ENCODE measurements around the gene CAMK1G.

Gene CAMK1G

GRCh38 chr1:209603877-209604276 lies 20.4 kb downstream of the CAMK1G start:
- Histone ChIP-seq H2AFZ (ENCODE audit: low read depth, low read length, severe bottlenecking) (no peak overlapping the region), H4K20me1 (ENCODE audit: low read depth, low read length) (no peaks in the 10 kb centered on the region), H3K4me3 (ENCODE audit: insufficient read depth, low read length, poor library complexity, severe bottlenecking) (no peak overlapping the region), H3K27ac (ENCODE audit: low read depth, low read length) (no peak overlapping the region), H3K36me3 (ENCODE audit: low read length) (no peaks in the 10 kb centered on the region), H3K9me2 (replicated peaks; ENCODE audit: insufficient read depth, low read length) (no peaks in the 10 kb centered on the region), H3K4me2 (ENCODE audit: low read depth, low read length, poor library complexity, severe bottlenecking) (no peak overlapping the region), H3K27me3 (ENCODE audit: low read length) (no peaks in the 10 kb centered on the region), H3K79me2 (ENCODE audit: insufficient read depth, low read length) (no peaks in the 10 kb centered on the region), H3F3A (ENCODE audit: insufficient read depth) (no peaks in the 10 kb centered on the region), H3K9me3 (ENCODE audit: insufficient read depth, low read length) (no peaks in the 10 kb centered on the region), H3K9ac (ENCODE audit: low read length) (no peak overlapping the region)
- TF ChIP-seq CTCF (IDR thresholded peaks at IDR 0.05; ENCODE audit: insufficient read depth, low read length, poor library complexity, severe bottlenecking) (no peak), EZH2phosphoT487 (conservative IDR thresholded peaks at IDR 0.05; ENCODE audit: low read length) (no peak)

GRCh38 chr1:209607102-209607794 lies 23.7 kb downstream of the CAMK1G start:
- no peak overlapping the region for H3K9ac ChIP-seq (ENCODE audit: low read length)
- H3K36me3 ChIP-seq (ENCODE audit: low read length): no peaks in the 10 kb centered on the region
- H3K4me2 ChIP-seq (ENCODE audit: low read depth, low read length, poor library complexity, severe bottlenecking): no peak overlapping the region
- H3K9me3 ChIP-seq (ENCODE audit: insufficient read depth, low read length): no peaks in the 10 kb centered on the region
- TF ChIP-seq CTCF (IDR thresholded peaks at IDR 0.05; ENCODE audit: insufficient read depth, low read length, poor library complexity, severe bottlenecking) (no peak), EZH2phosphoT487 (conservative IDR thresholded peaks at IDR 0.05; ENCODE audit: low read length) (no peak)
- no peaks in the 10 kb centered on the region for H4K20me1 ChIP-seq (ENCODE audit: low read depth, low read length)
- H3K4me3 ChIP-seq (ENCODE audit: insufficient read depth, low read length, poor library complexity, severe bottlenecking): no peak overlapping the region
- no peak overlapping the region for H3K27ac ChIP-seq (ENCODE audit: low read depth, low read length)
- no peak overlapping the region for H2AFZ ChIP-seq (ENCODE audit: low read depth, low read length, severe bottlenecking)
- H3K27me3 ChIP-seq (ENCODE audit: low read length): no peaks in the 10 kb centered on the region
- H3F3A ChIP-seq (ENCODE audit: insufficient read depth): no peaks in the 10 kb centered on the region
- no peaks in the 10 kb centered on the region for H3K9me2 ChIP-seq (replicated peaks; ENCODE audit: insufficient read depth, low read length)
- no peaks in the 10 kb centered on the region for H3K79me2 ChIP-seq (ENCODE audit: insufficient read depth, low read length)

- H3K36me3 ChIP-seq (ENCODE audit: low read length): no peaks in the 10 kb centered on the region
- H3K27me3 ChIP-seq (ENCODE audit: low read length): no peaks in the 10 kb centered on the region
- TF ChIP-seq EZH2phosphoT487 (conservative IDR thresholded peaks at IDR 0.05; ENCODE audit: low read length): no peak
- TF ChIP-seq CTCF (IDR thresholded peaks at IDR 0.05; ENCODE audit: insufficient read depth, low read length, poor library complexity, severe bottlenecking): no peak
- no peaks in the 10 kb centered on the region for H3K9me2 ChIP-seq (replicated peaks; ENCODE audit: insufficient read depth, low read length)
- no peaks in the 10 kb centered on the region for H3F3A ChIP-seq (ENCODE audit: insufficient read depth)
- no peak overlapping the region for H3K4me3 ChIP-seq (ENCODE audit: insufficient read depth, low read length, poor library complexity, severe bottlenecking)
- H3K4me2 ChIP-seq (ENCODE audit: low read depth, low read length, poor library complexity, severe bottlenecking): no peak overlapping the region
- no peak overlapping the region for H3K9ac ChIP-seq (ENCODE audit: low read length)
- H2AFZ ChIP-seq (ENCODE audit: low read depth, low read length, severe bottlenecking): no peak overlapping the region
- H3K79me2 ChIP-seq (ENCODE audit: insufficient read depth, low read length): no peaks in the 10 kb centered on the region
- no peaks in the 10 kb centered on the region for H3K9me3 ChIP-seq (ENCODE audit: insufficient read depth, low read length)
- no peak overlapping the region for H3K27ac ChIP-seq (ENCODE audit: low read depth, low read length)
- no peaks in the 10 kb centered on the region for H4K20me1 ChIP-seq (ENCODE audit: low read depth, low read length)
These were observed 24.3 kb downstream of the CAMK1G start for GRCh38 chr1:209607795-209608178.
